CD4-positive, alpha-beta T cell treated with Interleukin-21 for 1 hour (primary cell): ENCODE measurements around the gene ASPSCR1.

ENCODE experiments used
- DNase-seq: peaks from one replicate; pipeline ENCODE4 v3.0.0-alpha.2; 2020

ASPSCR1 gene

DNA sequence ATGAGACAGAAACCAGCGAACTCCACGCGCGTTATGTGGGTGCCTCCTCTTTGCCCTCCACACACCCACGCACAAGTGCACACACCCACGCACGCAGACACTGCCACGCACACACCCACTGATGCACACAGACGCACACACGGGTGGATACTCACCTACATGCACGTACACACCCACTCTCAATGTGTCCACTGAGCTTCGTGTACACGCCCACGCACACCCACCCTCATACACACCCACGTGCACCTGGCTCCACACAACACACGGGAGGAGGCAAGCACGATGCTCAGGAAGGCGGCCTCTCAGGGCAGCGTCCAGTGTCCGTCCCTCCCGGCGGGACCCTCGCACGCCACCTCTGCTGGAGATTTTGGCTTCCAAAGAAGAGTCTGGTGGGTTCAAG lies 70.0 kb downstream of the ASPSCR1 start:
- no peak for DNase-seq

- no peak for DNase-seq
Observed at GRCh38 chr17:82047914-82048570, 70.6 kb downstream of the ASPSCR1 start.

DNA sequence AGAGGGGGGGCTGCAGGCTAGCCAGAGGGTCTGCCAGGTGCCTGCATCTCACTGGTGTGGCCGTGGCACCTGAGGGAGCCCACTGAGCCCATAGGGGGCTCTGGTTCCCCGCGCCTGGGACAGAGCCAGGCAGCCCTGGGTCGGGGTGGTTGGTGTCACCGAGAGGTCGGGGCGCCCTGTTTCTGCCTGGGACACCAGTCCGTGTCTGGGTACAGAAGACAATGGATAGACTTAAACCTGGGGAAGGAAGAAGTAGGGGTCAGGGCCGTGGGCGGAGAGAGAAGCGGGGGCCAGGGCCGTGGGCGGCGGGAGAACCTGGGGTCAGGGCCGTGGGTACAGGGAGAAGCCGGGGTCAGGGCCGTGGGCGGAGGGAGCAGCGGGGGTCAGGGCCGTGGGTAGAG lies 71.1 kb downstream of the ASPSCR1 start:
- DNase-seq = no peak

GRCh38 chr17:82049106-82049505 lies 71.7 kb downstream of the ASPSCR1 start:
- no peak for DNase-seq

DNA sequence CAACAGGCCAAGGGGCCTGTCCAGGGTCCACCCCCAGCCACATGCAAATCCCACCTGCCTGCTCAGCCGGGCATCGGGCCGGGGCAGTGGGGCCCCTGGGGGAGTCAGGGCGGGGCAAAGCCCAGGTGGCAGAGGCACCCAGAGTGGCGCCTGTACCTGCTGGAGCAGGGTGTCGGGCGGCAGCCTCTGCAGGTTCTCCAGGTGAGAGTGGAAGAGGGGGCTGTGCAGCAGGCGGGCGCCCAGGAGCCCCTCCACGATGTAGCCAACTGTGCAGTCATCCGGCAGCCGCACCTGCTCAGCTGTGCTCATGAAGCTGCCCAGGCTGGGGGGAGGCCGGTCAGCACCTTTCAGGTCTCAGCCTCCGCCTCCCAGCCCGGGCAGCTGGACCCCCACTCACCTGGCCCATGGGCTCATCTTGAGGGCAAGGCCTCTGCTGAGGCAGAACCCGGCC lies 72.1 kb downstream of the ASPSCR1 start:
- DNase-seq = no peak

GRCh38 chr17:82050152-82050760 lies 72.8 kb downstream of the ASPSCR1 start:
- DNase-seq = no peak

- DNase-seq = no peak
Observed at GRCh38 chr17:82050761-82051641, 73.6 kb downstream of the ASPSCR1 start.

- DNase-seq = peak; percentile 77
Observed at GRCh38 chr17:82051776-82052637, 74.6 kb downstream of the ASPSCR1 start, which contains the start of the genes GPS1 and RFNG. TSS of gene GPS1 (plus strand) at chr17:82051898. CDS start at chr17:82051932, 34 bp downstream. TSS of gene RFNG (minus strand) at chr17:82051811. CDS start at chr17:82051766, 45 bp downstream.

GRCh38 chr17:82052638-82053059 lies 75.2 kb downstream of the ASPSCR1 start:
- no peak for DNase-seq

- no peak for DNase-seq
Observed at GRCh38 chr17:82053130-82053529, 75.7 kb downstream of the ASPSCR1 start.

GRCh38 chr17:82053556-82054263 lies 76.3 kb downstream of the ASPSCR1 start:
- DNase-seq = no peak

GRCh38 chr17:82054351-82055022 lies 77.1 kb downstream of the ASPSCR1 start:
- no peak for DNase-seq

GRCh38 chr17:82055023-82055964 lies 77.9 kb downstream of the ASPSCR1 start:
- no peak for DNase-seq

DNA sequence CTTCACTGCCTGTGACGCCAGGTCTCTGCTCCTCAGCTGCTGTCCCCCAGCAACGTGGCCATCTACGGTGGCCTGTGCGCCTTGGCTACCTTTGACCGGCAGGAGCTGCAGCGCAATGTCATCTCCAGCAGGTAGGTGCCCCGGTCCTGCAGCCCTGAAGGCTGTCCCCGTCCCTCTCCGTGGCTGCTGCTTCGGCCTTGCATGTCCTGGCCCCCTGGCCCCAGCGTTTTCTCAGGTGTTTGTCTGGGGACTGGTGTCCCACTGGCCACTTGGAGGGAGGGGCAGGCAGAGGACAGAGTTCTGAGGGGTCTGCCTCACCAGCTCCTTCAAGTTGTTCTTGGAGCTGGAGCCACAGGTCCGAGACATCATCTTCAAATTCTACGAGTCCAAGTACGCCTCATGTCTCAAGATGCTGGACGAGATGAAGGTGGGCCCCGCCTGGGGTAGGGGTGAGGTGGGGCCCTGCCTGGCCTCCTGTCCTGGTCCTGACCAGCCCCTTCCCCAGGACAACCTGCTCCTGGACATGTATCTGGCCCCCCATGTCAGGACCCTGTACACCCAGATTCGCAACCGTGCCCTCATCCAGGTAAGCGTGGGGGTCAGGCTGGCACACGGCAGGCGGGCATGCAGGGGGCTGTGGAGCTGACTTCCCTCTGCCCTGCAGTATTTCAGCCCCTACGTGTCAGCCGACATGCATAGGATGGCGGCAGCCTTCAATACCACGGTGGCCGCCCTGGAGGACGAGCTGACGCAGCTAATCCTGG lies 78.7 kb downstream of the ASPSCR1 start:
- DNase-seq = no peak

DNA sequence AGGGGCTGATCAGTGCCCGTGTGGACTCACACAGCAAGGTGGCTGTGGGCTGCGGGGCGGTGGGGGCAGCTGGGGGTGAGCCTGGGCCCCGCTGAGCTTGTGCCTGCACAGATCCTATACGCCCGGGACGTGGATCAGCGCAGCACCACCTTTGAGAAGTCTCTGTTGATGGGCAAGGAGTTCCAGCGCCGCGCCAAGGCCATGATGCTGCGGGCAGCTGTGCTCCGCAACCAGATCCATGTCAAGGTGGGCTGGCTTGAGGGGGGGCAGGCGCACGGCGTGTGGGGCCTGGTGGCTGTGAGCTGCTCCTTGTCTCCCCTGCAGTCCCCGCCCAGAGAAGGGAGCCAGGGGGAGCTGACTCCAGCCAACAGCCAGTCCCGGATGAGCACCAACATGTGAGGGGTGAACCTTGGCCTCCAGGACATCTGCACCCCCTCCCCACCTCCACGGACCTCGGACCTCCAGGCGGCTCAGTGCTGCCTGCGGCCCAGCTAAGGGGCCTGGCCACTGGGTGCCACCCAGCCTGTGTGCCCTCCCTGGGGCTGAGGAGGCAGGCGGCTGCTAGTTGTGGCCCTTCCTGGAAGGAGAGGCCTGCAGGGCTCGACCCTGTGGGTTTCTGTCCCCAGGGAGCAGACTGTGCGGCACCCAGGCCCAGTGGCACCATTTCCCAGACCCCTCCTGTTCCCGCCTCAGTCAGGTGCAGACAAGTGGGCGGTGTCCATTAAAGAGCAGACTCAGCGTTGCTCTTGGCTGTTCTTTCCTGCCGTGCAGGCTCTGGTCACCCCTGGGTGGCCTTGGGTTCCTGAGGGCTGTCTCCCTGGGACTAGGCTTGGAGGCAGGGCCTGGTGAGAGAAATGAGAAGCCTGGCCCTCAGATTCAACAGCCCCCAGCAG lies 79.5 kb downstream of the ASPSCR1 start:
- DNase-seq = no peak

DNA sequence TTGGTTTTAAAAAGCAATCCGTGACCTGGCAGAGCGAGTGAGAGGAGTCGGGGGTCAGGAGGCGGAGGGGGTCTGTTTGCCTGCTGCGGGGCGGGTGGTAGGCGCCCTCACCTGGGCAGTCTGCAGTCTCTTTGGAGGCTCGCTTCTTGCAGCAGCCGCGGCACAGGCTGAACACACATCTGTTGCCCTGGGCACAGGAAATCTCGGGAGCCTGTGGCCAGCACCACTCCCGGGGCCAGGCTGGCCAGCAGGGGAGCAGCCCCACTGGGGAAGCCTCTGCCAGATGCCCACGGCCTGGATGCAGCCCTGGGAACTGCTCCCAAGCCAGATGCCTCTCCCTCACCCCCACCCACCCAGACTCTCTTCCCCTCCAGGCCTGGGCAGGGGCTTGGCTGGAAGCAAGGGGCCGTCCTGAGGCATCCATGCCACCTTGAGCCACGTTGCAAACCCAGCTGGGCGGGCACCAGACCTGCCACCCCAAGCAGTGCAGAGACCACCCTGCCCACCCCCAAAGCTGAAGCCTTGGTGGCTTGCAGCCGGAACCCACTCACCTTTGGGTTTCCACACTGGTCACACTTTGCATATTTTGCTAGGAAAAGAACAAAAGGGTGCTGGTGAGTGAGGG lies 80.9 kb downstream of the ASPSCR1 start:
- no peak for DNase-seq

- DNase-seq = no peak
Observed at GRCh38 chr17:82058855-82059249, 81.4 kb downstream of the ASPSCR1 start.
